ENCODE results near the gene FOXF1. TPM values are rescaled to one million over a fixed set of nuclear protein-coding genes. Genes with fewer than 3 reads are reported as not detected.

The FOXF1 gene
- total and polyA plus RNA-seq, 8 donors: 21.7 to 51.1 (median 41.0) TPM

GRCh38 chr16:86494565-86495356 is 15.6 kb upstream of the FOXF1 start:
- H3K27me3 ChIP-seq: peaks cover 56 to 91% of the 10 kb centered on the region in 2 donors
- H3K4me1 ChIP-seq: peaks cover 0 to 5% of the 10 kb centered on the region in 2 donors
- H3K4me3 ChIP-seq: peak overlapping the region in 1 of 2 donors; percentile 17
- no peak for TF ChIP-seq CTCF (IDR thresholded peaks at IDR 0.05)
- ATAC-seq: no peak
- H3K9me3 ChIP-seq: no peaks in the 10 kb centered on the region
- H3K27ac ChIP-seq: peak overlapping the region; percentile 70 to 72
- intact Hi-C loops (cut with DNase I): no loop called here
- no peaks in the 10 kb centered on the region for H3K36me3 ChIP-seq
- DNase-seq: no peak

DNA sequence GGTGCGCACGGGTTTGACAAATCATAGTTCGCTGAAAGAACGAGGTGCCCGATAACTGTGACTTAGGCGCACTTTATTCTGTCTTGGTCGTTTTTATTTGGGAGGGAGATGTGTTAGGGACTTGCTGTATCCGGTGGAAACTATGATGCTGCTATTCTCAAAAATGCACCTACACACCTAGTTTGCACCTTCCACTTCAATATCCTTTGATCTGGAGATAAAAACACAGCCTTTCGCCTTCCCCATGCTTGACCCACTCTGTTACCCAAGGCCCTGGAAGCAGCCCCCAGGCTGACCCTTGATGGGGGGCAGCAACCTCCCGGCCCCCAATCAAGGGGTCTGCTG is 15.0 kb upstream of the FOXF1 start:
- peaks cover 0 to 5% of the 10 kb centered on the region in 2 donors for H3K4me1 ChIP-seq
- no peaks in the 10 kb centered on the region for H3K9me3 ChIP-seq
- DNase-seq (no peak), ATAC-seq (no peak)
- peaks cover 62 to 93% of the 10 kb centered on the region in 2 donors for H3K27me3 ChIP-seq
- peak overlapping the region in 1 of 2 donors; percentile 17 for H3K4me3 ChIP-seq
- TF ChIP-seq CTCF (IDR thresholded peaks at IDR 0.05): no peak
- peak overlapping the region; percentile 70 to 72 for H3K27ac ChIP-seq
- intact Hi-C loops (cut with DNase I): no loop called here
- no peaks in the 10 kb centered on the region for H3K36me3 ChIP-seq

- Histone ChIP-seq H3K4me1 (peaks cover 0 to 5% of the 10 kb centered on the region in 2 donors), H3K9me3 (no peaks in the 10 kb centered on the region), H3K36me3 (no peaks in the 10 kb centered on the region), H3K27me3 (peaks cover 67 to 98% of the 10 kb centered on the region in 2 donors), H3K4me3 (peak overlapping the region in 1 of 2 donors; percentile 33), H3K27ac (peak overlapping the region; percentile 70 to 72)
- DNase-seq: no peak
- ATAC-seq: no peak
- no peak for TF ChIP-seq CTCF (IDR thresholded peaks at IDR 0.05)
- intact Hi-C loops (cut with DNase I): no loop called here
Observed at GRCh38 chr16:86495756-86496261, 14.5 kb upstream of the FOXF1 start.

- ATAC-seq (no peak), DNase-seq (no peak)
- Histone ChIP-seq H3K9me3 (no peaks in the 10 kb centered on the region), H3K36me3 (no peaks in the 10 kb centered on the region), H3K27me3 (peaks cover 72 to 100% of the 10 kb centered on the region in 2 donors), H3K27ac (peak overlapping the region; percentile 70 to 72), H3K4me1 (peaks cover 0 to 5% of the 10 kb centered on the region in 2 donors), H3K4me3 (peak overlapping the region in 1 of 2 donors; percentile 33)
- TF ChIP-seq CTCF (IDR thresholded peaks at IDR 0.05): no peak
- intact Hi-C loops (cut with DNase I): no loop called here
Observed at GRCh38 chr16:86496262-86496928, 13.9 kb upstream of the FOXF1 start.

- Histone ChIP-seq H3K9me3 (no peaks in the 10 kb centered on the region), H3K4me1 (peaks cover 0 to 5% of the 10 kb centered on the region in 2 donors), H3K36me3 (no peaks in the 10 kb centered on the region), H3K27ac (peak overlapping the region; percentile 70 to 72), H3K4me3 (peak overlapping the region; percentile 4 to 33), H3K27me3 (peaks cover 72 to 100% of the 10 kb centered on the region in 2 donors)
- intact Hi-C loops (cut with DNase I): no loop called here
- TF ChIP-seq CTCF (IDR thresholded peaks at IDR 0.05): no peak
- DNase-seq: no peak
- ATAC-seq: no peak
Observed at GRCh38 chr16:86496929-86497461, 13.3 kb upstream of the FOXF1 start.
